HG03159 (cell line): Measurements from ENCODE around the gene KMT2D.
"Not testable (repeated sequence)": the region's sequence is repeated elsewhere in the genome, so short reads cannot be mapped to it uniquely, and the experiment has no call there.

Experiments used
- ATAC-seq: cut with Tn5 transposase; IDR thresholded peaks from one replicate; pipeline ENCODE4 v1.9.1; 2021; ENCODE audit warnings: mild to moderate bottlenecking, moderate library complexity; ENCODE audit not compliant: unreplicated experiment

KMT2D gene

GRCh38 chr12:49089821-49090773 is 29.5 kb upstream of the KMT2D start:
- ATAC-seq: no peak

- ATAC-seq: no peak
Observed at GRCh38 chr12:49088932-49089330, 28.3 kb upstream of the KMT2D start.

GRCh38 chr12:49088150-49088931 is 27.7 kb upstream of the KMT2D start:
- ATAC-seq: peak; percentile 83

- no peak for ATAC-seq
Observed at GRCh38 chr12:49086116-49086515, 25.5 kb upstream of the KMT2D start.

GRCh38 chr12:49084438-49084837 is 23.8 kb upstream of the KMT2D start:
- no peak for ATAC-seq

- no peak for ATAC-seq
Observed at GRCh38 chr12:49079793-49080192, 19.2 kb upstream of the KMT2D start.

GRCh38 chr12:49070971-49071370 is 10.4 kb upstream of the KMT2D start:
- ATAC-seq: no peak

GRCh38 chr12:49069507-49070346 is 9.1 kb upstream of the KMT2D start, which contains the start of gene RHEBL1:
Gene RHEBL1, minus strand, starts transcription at chr12:49069979. Its CDS starts 194 bp downstream, at chr12:49069785.
- ATAC-seq: peak; percentile 98

- no peak for ATAC-seq
Observed at GRCh38 chr12:49068879-49069506, 8.4 kb upstream of the KMT2D start.

GRCh38 chr12:49066120-49066519 is 5.5 kb upstream of the KMT2D start:
- no peak for ATAC-seq

GRCh38 chr12:49064767-49065152 is 4.2 kb upstream of the KMT2D start:
- no peak for ATAC-seq

GRCh38 chr12:49061916-49062315 is 1.3 kb upstream of the KMT2D start:
- not testable (repeated sequence) for ATAC-seq

- ATAC-seq: no peak
Observed at GRCh38 chr12:49061157-49061650, 610 bp upstream of the KMT2D start.

GRCh38 chr12:49059299-49060171 is 1.1 kb downstream of the KMT2D start:
- peak; percentile 12 for ATAC-seq

GRCh38 chr12:49059045-49059298 is 1.6 kb downstream of the KMT2D start:
- no peak for ATAC-seq

- no peak for ATAC-seq
Observed at GRCh38 chr12:49058366-49059044, 2.1 kb downstream of the KMT2D start.

- ATAC-seq: no peak
Observed at GRCh38 chr12:49057888-49058287, 2.7 kb downstream of the KMT2D start.

- ATAC-seq: peak; percentile 61
Observed at GRCh38 chr12:49055978-49056754, 4.4 kb downstream of the KMT2D start.
